ENCODE data around the gene PKP3.
"Not testable (repeated sequence)": the region's sequence is repeated elsewhere in the genome, so short reads cannot be mapped to it uniquely, and the experiment has no call there.

Gene PKP3

DNA sequence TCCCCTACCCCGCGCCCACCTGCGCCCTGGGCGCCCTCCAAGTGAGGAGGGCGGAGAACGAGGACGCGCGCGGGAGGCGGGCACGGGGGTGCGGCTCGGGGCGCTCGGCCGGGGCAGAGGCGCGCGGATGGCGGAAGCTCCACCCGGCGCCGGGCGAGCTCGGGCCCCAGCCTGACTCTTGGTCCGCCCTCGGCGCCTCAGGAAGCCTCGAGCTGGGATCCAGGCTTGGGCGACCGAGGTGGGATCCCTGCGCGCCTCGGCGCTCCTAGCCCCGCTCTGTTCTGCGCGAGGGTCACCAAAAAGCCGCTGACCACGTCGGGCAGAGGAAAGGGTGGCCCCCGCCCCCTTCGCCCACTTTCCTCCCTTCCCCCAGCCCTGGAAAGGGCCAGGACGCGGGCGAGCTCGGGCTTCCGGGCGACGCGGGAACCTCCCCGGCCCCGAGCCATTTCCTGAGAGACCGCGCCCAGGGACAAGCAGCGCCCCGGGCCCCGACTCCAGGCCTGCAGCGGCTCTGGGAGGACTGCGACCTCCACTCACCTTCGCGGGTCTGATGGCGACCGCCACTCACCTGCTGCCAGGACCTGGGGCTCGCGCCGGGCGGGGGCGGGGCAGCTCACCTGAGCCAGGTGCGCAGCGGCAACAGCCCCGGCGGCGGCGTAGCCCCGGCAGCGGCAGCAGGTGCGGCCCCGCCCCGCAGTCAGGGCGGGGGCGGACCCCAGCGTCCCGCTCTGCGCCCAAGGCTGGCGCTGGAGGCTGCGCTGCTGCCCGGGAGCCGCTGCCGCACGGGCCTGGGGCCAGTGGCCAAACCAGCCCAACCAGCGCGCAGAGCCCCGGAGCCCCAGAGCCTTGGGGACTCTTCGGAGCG is 23.0 kb downstream of the PKP3 start:
- H3K27me3 Mint-ChIP-seq = no peaks in the 10 kb centered on the region
- H3K27ac Mint-ChIP-seq (ENCODE audit: low read depth) = peak overlapping the region; percentile 89
- no peaks in the 10 kb centered on the region for H3K9me3 Mint-ChIP-seq
- H3K4me3 Mint-ChIP-seq = peak overlapping the region; percentile 92
- peaks cover 19% of the 10 kb centered on the region for H3K4me1 Mint-ChIP-seq
- no peak for ATAC-seq (replicated peaks; ENCODE audit: extremely low read depth, poor library complexity, severe bottlenecking)
- peak in 1 of 2 donors; percentile 14 for DNase-seq (ENCODE audit: low spot score in 2 of 2)
- peaks cover 25% of the 10 kb centered on the region for H3K36me3 Mint-ChIP-seq (ENCODE audit: insufficient read depth)

DNA sequence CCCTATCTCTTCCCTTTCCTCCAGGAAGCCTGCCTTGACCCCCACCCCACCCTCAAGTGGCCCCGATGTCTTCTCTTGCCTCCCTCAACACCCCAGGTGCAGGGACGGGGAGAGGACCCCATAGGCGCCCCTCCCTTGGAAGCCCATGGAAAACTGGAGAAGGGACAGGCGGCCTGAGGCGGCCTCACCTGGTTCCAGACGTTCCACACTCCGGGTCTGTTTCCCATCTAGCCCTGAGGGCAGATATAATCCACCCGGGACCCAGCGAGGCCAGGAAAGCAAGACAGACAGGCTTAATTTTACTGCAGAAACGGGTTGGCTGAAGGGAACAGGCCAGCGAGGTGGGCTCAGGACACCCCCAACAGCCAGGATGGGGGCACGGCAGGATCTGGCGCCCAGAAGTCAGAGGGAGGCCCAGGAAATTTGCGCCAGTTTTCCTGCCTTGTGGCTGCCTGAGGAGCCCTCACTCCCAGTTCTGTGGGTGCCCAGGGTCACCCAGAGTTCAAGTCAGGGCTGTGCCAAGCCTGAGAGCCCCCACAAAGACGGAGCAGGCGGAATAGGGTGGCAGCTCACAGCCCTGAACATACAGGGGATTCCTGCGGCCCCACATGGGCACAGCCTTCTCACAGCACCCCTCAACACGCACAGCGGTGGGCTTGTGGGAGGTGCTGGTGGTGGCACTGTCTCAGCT is 23.8 kb downstream of the PKP3 start:
- Mint-ChIP-seq H3K4me3 (peak overlapping the region; percentile 92), H3K4me1 (peaks cover 19% of the 10 kb centered on the region), H3K27ac (ENCODE audit: low read depth) (no peak overlapping the region), H3K27me3 (no peaks in the 10 kb centered on the region), H3K36me3 (ENCODE audit: insufficient read depth) (peaks cover 25% of the 10 kb centered on the region), H3K9me3 (no peaks in the 10 kb centered on the region)
- DNase-seq (ENCODE audit: low spot score in 2 of 2) (peak in 1 of 2 donors; percentile 7), ATAC-seq (replicated peaks; ENCODE audit: extremely low read depth, poor library complexity, severe bottlenecking) (no peak)

DNA sequence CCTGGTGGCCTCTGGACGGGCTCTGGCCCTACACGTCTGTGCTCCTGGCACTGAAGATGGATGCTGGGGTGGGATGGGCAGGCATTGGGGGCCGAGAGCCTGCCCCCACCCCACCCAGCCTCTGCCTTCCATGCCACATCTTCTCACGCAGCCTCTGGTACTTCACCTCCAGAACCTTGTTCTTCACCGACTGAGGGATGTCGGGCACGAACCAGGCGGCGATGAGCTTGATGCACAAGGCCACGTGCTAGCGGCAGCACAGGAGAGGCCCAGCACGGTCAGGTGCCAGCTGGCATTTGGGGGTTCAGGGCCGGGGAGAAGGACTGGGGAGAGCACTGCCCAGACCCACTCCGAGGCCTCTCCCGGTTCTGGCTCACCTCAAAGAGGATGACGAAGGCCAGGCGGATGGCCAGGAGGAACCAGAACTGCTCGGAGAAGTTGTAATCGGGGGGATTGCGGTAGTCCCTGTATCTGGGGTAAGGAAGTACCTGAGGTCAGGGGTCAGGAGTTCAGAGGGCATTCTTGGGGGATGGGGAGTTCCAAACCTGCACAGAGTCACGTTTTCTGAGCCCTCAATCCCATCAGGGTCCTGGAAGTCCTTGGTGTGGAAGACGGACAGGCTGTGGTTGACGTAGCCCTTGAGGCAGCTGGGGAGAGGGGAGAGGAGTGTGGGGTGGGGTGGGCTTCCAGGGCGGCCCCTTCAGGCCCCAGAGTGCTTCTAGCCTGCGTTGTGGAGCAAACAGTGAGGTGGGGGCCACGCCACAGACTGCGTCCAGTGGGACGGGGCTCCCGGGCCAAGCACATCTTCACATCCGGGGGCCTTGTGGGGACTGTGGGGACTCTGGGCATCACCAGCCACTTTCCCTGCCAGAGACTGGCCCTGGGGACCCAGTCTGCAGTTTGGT is 24.6 kb downstream of the PKP3 start:
- Mint-ChIP-seq H3K4me3 (peak overlapping the region; percentile 92), H3K36me3 (ENCODE audit: insufficient read depth) (peaks cover 22% of the 10 kb centered on the region), H3K9me3 (no peaks in the 10 kb centered on the region), H3K27me3 (no peaks in the 10 kb centered on the region), H3K27ac (ENCODE audit: low read depth) (peak overlapping the region; percentile 70), H3K4me1 (peaks cover 13% of the 10 kb centered on the region)
- DNase-seq (ENCODE audit: low spot score in 2 of 2) = peak in 1 of 2 donors; percentile 9
- ATAC-seq (replicated peaks; ENCODE audit: extremely low read depth, poor library complexity, severe bottlenecking) = no peak

DNA sequence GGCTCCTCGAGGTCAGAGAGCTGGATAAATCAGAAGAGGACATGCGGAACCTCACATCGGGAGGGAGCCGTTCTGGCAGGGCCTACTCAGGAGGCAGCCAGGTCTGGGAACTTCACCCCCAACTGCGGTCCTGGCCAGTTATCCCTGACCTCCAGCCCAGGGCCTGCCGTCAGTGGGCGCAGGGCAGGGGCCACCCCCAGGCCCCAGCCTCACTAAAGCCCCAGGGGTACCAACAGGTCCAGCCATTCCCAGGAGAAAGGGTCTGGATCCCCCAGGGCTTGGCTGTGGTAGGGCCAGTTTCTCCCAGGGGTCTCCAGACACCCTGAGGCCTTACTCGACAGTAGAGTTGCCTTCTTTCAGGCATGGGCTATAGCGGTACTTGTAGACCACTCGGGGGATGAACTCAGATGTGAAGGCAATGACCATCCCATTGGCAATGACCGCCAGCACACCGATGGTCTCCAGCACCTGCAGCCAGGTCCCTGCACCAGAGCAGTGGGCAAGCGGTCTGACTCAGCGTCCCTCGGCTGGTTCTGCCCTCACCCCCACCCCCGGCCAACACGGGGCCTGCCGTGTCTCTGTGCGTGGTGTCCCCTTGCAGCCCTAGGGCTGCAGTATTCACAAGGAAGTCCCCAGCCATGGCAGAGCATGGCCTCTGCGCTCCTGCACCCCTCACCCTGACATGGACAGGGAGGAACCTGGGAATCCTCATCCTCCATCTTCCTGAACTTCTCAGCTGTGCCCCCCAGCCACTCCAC is 25.4 kb downstream of the PKP3 start:
- peaks cover 2% of the 10 kb centered on the region for H3K9me3 Mint-ChIP-seq

GRCh38 chr11:420054-420910 is 26.3 kb downstream of the PKP3 start:
- Mint-ChIP-seq H3K27ac (ENCODE audit: low read depth) (no peak overlapping the region), H3K9me3 (peaks cover 8% of the 10 kb centered on the region), H3K4me3 (no peak overlapping the region), H3K27me3 (no peaks in the 10 kb centered on the region), H3K4me1 (peaks cover 6% of the 10 kb centered on the region), H3K36me3 (ENCODE audit: insufficient read depth) (peaks cover 16% of the 10 kb centered on the region)
- DNase-seq (ENCODE audit: low spot score in 2 of 2) (peak in 1 of 2 donors; percentile 6), ATAC-seq (replicated peaks; ENCODE audit: extremely low read depth, poor library complexity, severe bottlenecking) (no peak)

More for the DNA sequence above, 25.4 kb downstream of the PKP3 start:
- Mint-ChIP-seq H3K4me3 (no peak overlapping the region), H3K27me3 (no peaks in the 10 kb centered on the region), H3K27ac (ENCODE audit: low read depth) (no peak overlapping the region), H3K4me1 (peaks cover 9% of the 10 kb centered on the region), H3K36me3 (ENCODE audit: insufficient read depth) (peaks cover 23% of the 10 kb centered on the region)
- DNase-seq (ENCODE audit: low spot score in 2 of 2) (peak in 1 of 2 donors; percentile 6), ATAC-seq (replicated peaks; ENCODE audit: extremely low read depth, poor library complexity, severe bottlenecking) (no peak)

GRCh38 chr11:420911-421321 is 26.9 kb downstream of the PKP3 start:
- no peak overlapping the region for H3K27ac Mint-ChIP-seq (ENCODE audit: low read depth)
- peaks cover 8% of the 10 kb centered on the region for H3K9me3 Mint-ChIP-seq

DNA sequence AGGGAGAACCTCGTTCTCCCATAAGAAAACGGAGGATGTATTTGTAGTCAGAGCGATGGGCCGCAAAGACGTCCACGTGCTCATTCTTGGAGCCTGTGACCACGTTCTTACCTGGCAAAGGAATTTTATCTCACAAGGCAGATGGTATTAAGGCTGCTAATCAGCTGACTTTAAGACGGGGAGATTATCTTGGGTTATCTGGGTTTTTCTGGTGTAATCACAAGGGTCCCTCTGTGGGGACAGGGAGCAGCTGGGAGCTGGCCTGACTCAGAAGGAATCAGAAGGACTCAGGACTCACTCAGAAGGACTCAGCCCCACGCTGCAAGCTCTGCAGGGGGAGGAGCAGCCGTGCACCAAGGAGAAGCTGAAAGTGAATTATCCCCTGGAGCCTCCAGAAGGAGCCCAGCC is 28.2 kb downstream of the PKP3 start:
- DNase-seq (ENCODE audit: low spot score in 2 of 2) (peak in 1 of 2 donors; percentile 7), ATAC-seq (replicated peaks; ENCODE audit: extremely low read depth, poor library complexity, severe bottlenecking) (no peak)
- H3K9me3 Mint-ChIP-seq = peaks cover 8% of the 10 kb centered on the region
- no peaks in the 10 kb centered on the region for H3K4me1 Mint-ChIP-seq
- no peak overlapping the region for H3K27ac Mint-ChIP-seq (ENCODE audit: low read depth)
- no peak overlapping the region for H3K4me3 Mint-ChIP-seq
- H3K36me3 Mint-ChIP-seq (ENCODE audit: insufficient read depth) = peaks cover 12% of the 10 kb centered on the region
- no peaks in the 10 kb centered on the region for H3K27me3 Mint-ChIP-seq

More at GRCh38 chr11:420911-421321, 26.9 kb downstream of the PKP3 start:
- H3K4me3 Mint-ChIP-seq = no peak overlapping the region
- peaks cover 6% of the 10 kb centered on the region for H3K4me1 Mint-ChIP-seq
- ATAC-seq (replicated peaks; ENCODE audit: extremely low read depth, poor library complexity, severe bottlenecking) (no peak), DNase-seq (ENCODE audit: low spot score in 2 of 2) (no peak)
- H3K36me3 Mint-ChIP-seq (ENCODE audit: insufficient read depth) = peaks cover 13% of the 10 kb centered on the region
- H3K27me3 Mint-ChIP-seq = no peaks in the 10 kb centered on the region

DNA sequence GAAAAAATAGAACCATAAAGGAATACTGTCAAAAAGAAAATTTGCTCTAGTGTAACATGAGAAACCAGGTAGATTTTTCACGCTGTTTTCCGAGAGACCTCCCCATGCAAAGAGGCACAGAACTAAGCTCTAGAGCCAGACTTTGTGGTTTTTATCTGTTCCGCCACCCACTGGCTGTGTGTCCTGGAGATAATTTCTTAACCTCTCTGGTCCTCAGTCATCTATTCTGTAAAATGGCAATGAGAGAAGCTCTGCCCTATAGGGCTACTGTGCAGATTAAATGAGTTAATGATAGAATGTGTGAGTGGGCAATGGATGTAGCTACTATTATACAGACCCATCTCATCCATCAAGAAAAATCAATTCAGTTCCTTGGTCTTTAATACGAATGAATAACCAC is 30.2 kb downstream of the PKP3 start:
- DNase-seq (ENCODE audit: low spot score in 2 of 2) (no peak), ATAC-seq (replicated peaks; ENCODE audit: extremely low read depth, poor library complexity, severe bottlenecking) (no peak)
- H3K27ac Mint-ChIP-seq (ENCODE audit: low read depth) = peak overlapping the region; percentile 35
- H3K9me3 Mint-ChIP-seq = peaks cover 8% of the 10 kb centered on the region
- no peaks in the 10 kb centered on the region for H3K27me3 Mint-ChIP-seq
- no peak overlapping the region for H3K4me3 Mint-ChIP-seq
- H3K36me3 Mint-ChIP-seq (ENCODE audit: insufficient read depth) = peaks cover 10% of the 10 kb centered on the region
- H3K4me1 Mint-ChIP-seq = no peaks in the 10 kb centered on the region

DNA sequence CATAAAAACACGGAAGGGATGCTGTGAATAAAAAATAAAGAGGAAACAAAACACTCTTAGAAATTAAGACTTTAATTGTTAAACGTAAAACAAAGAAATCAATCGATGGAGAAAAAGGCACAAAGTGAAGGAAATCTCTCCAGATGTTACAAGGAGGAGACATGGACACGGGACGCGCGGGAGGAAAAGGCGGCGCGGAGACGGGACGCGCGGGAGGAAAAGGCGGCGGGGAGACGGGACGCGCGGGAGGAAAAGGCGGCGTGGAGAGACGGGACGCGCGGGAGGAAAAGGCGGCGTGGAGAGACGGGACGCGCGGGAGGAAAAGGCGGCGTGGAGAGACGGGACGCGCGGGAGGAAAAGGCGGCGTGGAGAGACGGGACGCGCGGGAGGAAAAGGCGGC is 30.8 kb downstream of the PKP3 start:
- H3K27me3 Mint-ChIP-seq = not testable (repeated sequence)

GRCh38 chr11:425301-425700 is 31.3 kb downstream of the PKP3 start:
- Mint-ChIP-seq H3K27me3 (no peaks in the 10 kb centered on the region), H3K9me3 (peaks cover 8% of the 10 kb centered on the region), H3K27ac (ENCODE audit: low read depth) (no peak overlapping the region), H3K4me3 (no peak overlapping the region), H3K4me1 (no peaks in the 10 kb centered on the region), H3K36me3 (ENCODE audit: insufficient read depth) (peaks cover 13% of the 10 kb centered on the region)
- DNase-seq (ENCODE audit: low spot score in 2 of 2) (no peak), ATAC-seq (replicated peaks; ENCODE audit: extremely low read depth, poor library complexity, severe bottlenecking) (no peak)

More for the DNA sequence above, 30.8 kb downstream of the PKP3 start:
- H3K4me3 Mint-ChIP-seq; DNase-seq (ENCODE audit: low spot score in 2 of 2); ATAC-seq (replicated peaks; ENCODE audit: extremely low read depth, poor library complexity, severe bottlenecking); H3K4me1 Mint-ChIP-seq; H3K9me3 Mint-ChIP-seq: not testable (repeated sequence)
- Mint-ChIP-seq H3K27ac (ENCODE audit: low read depth) (peak overlapping the region; percentile 35), H3K36me3 (ENCODE audit: insufficient read depth) (peaks cover 13% of the 10 kb centered on the region)

GRCh38 chr11:426851-427250 is 32.8 kb downstream of the PKP3 start:
- Mint-ChIP-seq H3K27me3 (no peaks in the 10 kb centered on the region), H3K36me3 (ENCODE audit: insufficient read depth) (peaks cover 13% of the 10 kb centered on the region), H3K27ac (ENCODE audit: low read depth) (no peak overlapping the region), H3K4me3 (no peak overlapping the region), H3K9me3 (peaks cover 8% of the 10 kb centered on the region), H3K4me1 (no peaks in the 10 kb centered on the region)
- ATAC-seq (replicated peaks; ENCODE audit: extremely low read depth, poor library complexity, severe bottlenecking) (no peak), DNase-seq (ENCODE audit: low spot score in 2 of 2) (no peak)

Measured in central memory CD8-positive, alpha-beta T cell (primary cell).